Common myeloid progenitor, CD34-positive (primary cell): ENCODE measurements around the gene CCDC148.

Experiments used
- CTCF ChIA-PET: fragments of 350-600 bp; sonication (Branson Sonifier 250); formaldehyde crosslinking; loops from one replicate; lab custom pipeline; 2021; ENCODE audit warnings: antibody characterized with exemption; lab: Charles Lee
- POLR2A ChIA-PET: fragments of 350-600 bp; sonication (Branson Sonifier 250); formaldehyde crosslinking; loops from one replicate; lab custom pipeline; 2021; ENCODE audit warnings: antibody characterized with exemption; lab: Charles Lee
- DNase-seq, 3 donors: peaks; one replicate each; pipeline versions ENCODE4 v3.0.0 to v3.0.0-alpha.2; 2013
- H3K27ac ChIP-seq, 2 experiments: 1 replicate in 1 of 2; 2 replicates in 1 of 2; pipeline ENCODE4 v1.7.0; 2013; ENCODE audit warnings: inconsistent platforms in 2 of 2, low read length in 2 of 2, mild to moderate bottlenecking in 2 of 2, low read depth in 1 of 2, moderate library complexity in 1 of 2; ENCODE audit not compliant: severe bottlenecking in 2 of 2, insufficient read depth in 1 of 2, poor library complexity in 1 of 2
- H3K27me3 ChIP-seq, 5 experiments: replicated peaks in 2 of 5; 1 replicate in 3 of 5; 2 replicates in 2 of 5; pipeline versions ENCODE4 v1.6.1 to v1.7.0; 2013; ENCODE audit warnings: low read length in 4 of 5, mild to moderate bottlenecking in 2 of 5, moderate library complexity in 2 of 5, inconsistent platforms in 1 of 5; ENCODE audit not compliant: insufficient read depth in 5 of 5, control insufficient read depth in 4 of 5
- H3K36me3 ChIP-seq, 4 experiments: 1 replicate in 2 of 4; 2 replicates in 2 of 4; pipeline versions ENCODE4 v1.6.1 to v1.7.0; 2013; ENCODE audit warnings: low read length in 3 of 4, control low read depth in 1 of 4, mild to moderate bottlenecking in 1 of 4; ENCODE audit not compliant: control insufficient read depth in 4 of 4, insufficient read depth in 4 of 4
- H3K4me1 ChIP-seq, 4 experiments: 1 replicate in 3 of 4; 2 replicates in 1 of 4; pipeline versions ENCODE4 v1.6.1 to v1.7.1; 2013; ENCODE audit warnings: low read length in 3 of 4, mild to moderate bottlenecking in 3 of 4, control low read depth in 1 of 4, inconsistent platforms in 1 of 4, moderate library complexity in 1 of 4; ENCODE audit not compliant: control insufficient read depth in 4 of 4, insufficient read depth in 4 of 4; ENCODE audit errors: control extremely low read depth in 1 of 4
- H3K4me3 ChIP-seq, 7 experiments: 1 replicate in 4 of 7; 2 replicates in 3 of 7; pipeline versions ENCODE4 v1.5.1 to v1.7.0; 2013; ENCODE audit warnings: mild to moderate bottlenecking in 7 of 7, low read length in 6 of 7, moderate library complexity in 6 of 7, inconsistent platforms in 2 of 7, low read depth in 2 of 7, control low read depth in 1 of 7; ENCODE audit not compliant: insufficient read depth in 4 of 7, control insufficient read depth in 1 of 7; ENCODE audit errors: extremely low read depth in 1 of 7
- H3K9me3 ChIP-seq, 5 experiments: 1 replicate in 4 of 5; 2 replicates in 1 of 5; pipeline versions ENCODE4 v1.6.1 to v1.7.1; 2013; ENCODE audit warnings: low read length in 4 of 5, mild to moderate bottlenecking in 2 of 5, inconsistent platforms in 1 of 5, low read depth in 1 of 5, moderate library complexity in 1 of 5; ENCODE audit not compliant: control insufficient read depth in 4 of 5, insufficient read depth in 2 of 5; ENCODE audit errors: control extremely low read depth in 1 of 5
- WGBS: methylation state at CpG from one replicate; pipeline ENCODE4 v1.1.5; 2013; ENCODE audit not compliant: insufficient coverage; 5-methylcytosine and 5-hydroxymethylcytosine counted together

CCDC148 gene

GRCh38 chr2:158255257-158255656 is 201.3 kb downstream of the CCDC148 start:
- H3K4me1 ChIP-seq = no peaks in the 10 kb centered on the region
- no peak overlapping the region for H3K4me3 ChIP-seq
- H3K27me3 ChIP-seq = peaks cover 0 to 2% (median 0%) of the 10 kb centered on the region in 5 experiments
- no peak for DNase-seq
- ChIA-PET CTCF (interaction anchor here (0.6 kb wide), 1 partner anchor 646 kb away, joined by 3 read pairs; no protein-coding TSS in a partner anchor), POLR2A (no interaction called here)
- no peaks in the 10 kb centered on the region for H3K9me3 ChIP-seq
- no peak overlapping the region for H3K27ac ChIP-seq
- WGBS = no CpG with 5 or more reads among the region's 2 CpGs
- no peaks in the 10 kb centered on the region for H3K36me3 ChIP-seq

- CTCF ChIA-PET = interaction anchor here (1.0 to 1.5 kb wide), 2 partner anchors 73 to 493 kb away, joined by 3 read pairs; no protein-coding TSS in a partner anchor
- no peak overlapping the region for H3K4me3 ChIP-seq
- no peak for DNase-seq
- H3K36me3 ChIP-seq = no peaks in the 10 kb centered on the region
- H3K27ac ChIP-seq = no peak overlapping the region
- POLR2A ChIA-PET = no interaction called here
- H3K9me3 ChIP-seq = no peaks in the 10 kb centered on the region
- H3K4me1 ChIP-seq = no peaks in the 10 kb centered on the region
- WGBS = 82% methylated on average over 1 of the region's 1 CpG
- H3K27me3 ChIP-seq = peaks cover 0 to 2% (median 0%) of the 10 kb centered on the region in 5 experiments
Measured at GRCh38 chr2:158253170-158253569, 203.4 kb downstream of the CCDC148 start.

GRCh38 chr2:158251356-158251755 is 205.2 kb downstream of the CCDC148 start:
- no peaks in the 10 kb centered on the region for H3K36me3 ChIP-seq
- H3K27me3 ChIP-seq = no peaks in the 10 kb centered on the region
- H3K27ac ChIP-seq = no peak overlapping the region
- CTCF ChIA-PET = no interaction called here
- POLR2A ChIA-PET = no interaction called here
- no peak for DNase-seq
- no peaks in the 10 kb centered on the region for H3K9me3 ChIP-seq
- no peaks in the 10 kb centered on the region for H3K4me1 ChIP-seq
- H3K4me3 ChIP-seq = no peak overlapping the region
- WGBS = no CpG with 5 or more reads among the region's 3 CpGs

- H3K27ac ChIP-seq = no peak overlapping the region
- no peaks in the 10 kb centered on the region for H3K4me1 ChIP-seq
- 97% methylated on average over 3 of the region's 4 CpGs for WGBS
- no peaks in the 10 kb centered on the region for H3K9me3 ChIP-seq
- ChIA-PET POLR2A (no interaction called here), CTCF (no interaction called here)
- no peak overlapping the region for H3K4me3 ChIP-seq
- no peaks in the 10 kb centered on the region for H3K27me3 ChIP-seq
- H3K36me3 ChIP-seq = no peaks in the 10 kb centered on the region
- DNase-seq = no peak
Measured at GRCh38 chr2:158243392-158243791, 213.2 kb downstream of the CCDC148 start.

GRCh38 chr2:158242280-158242679 is 214.3 kb downstream of the CCDC148 start:
- Histone ChIP-seq H3K9me3 (no peaks in the 10 kb centered on the region), H3K4me3 (no peak overlapping the region), H3K36me3 (no peaks in the 10 kb centered on the region), H3K4me1 (no peaks in the 10 kb centered on the region), H3K27me3 (no peaks in the 10 kb centered on the region), H3K27ac (no peak overlapping the region)
- no peak for DNase-seq
- CTCF ChIA-PET = no interaction called here
- 83% methylated on average over 2 of the region's 2 CpGs for WGBS
- POLR2A ChIA-PET = no interaction called here

- Histone ChIP-seq H3K27ac (no peak overlapping the region), H3K27me3 (no peaks in the 10 kb centered on the region), H3K4me3 (no peak overlapping the region), H3K4me1 (no peaks in the 10 kb centered on the region), H3K36me3 (no peaks in the 10 kb centered on the region), H3K9me3 (no peaks in the 10 kb centered on the region)
- WGBS = 100% methylated on average over 1 of the region's 2 CpGs
- CTCF ChIA-PET = no interaction called here
- POLR2A ChIA-PET = interaction anchor here (0.6 kb wide), 1 partner anchor 10 kb away, joined by 3 read pairs; no protein-coding TSS in a partner anchor
- DNase-seq = no peak
Measured at GRCh38 chr2:158240975-158241374, 215.6 kb downstream of the CCDC148 start.

GRCh38 chr2:158239271-158239670 is 217.3 kb downstream of the CCDC148 start:
- Histone ChIP-seq H3K36me3 (no peaks in the 10 kb centered on the region), H3K27ac (no peak overlapping the region), H3K4me3 (no peak overlapping the region), H3K4me1 (no peaks in the 10 kb centered on the region), H3K9me3 (no peaks in the 10 kb centered on the region), H3K27me3 (no peaks in the 10 kb centered on the region)
- no peak for DNase-seq
- ChIA-PET POLR2A (no interaction called here), CTCF (no interaction called here)
- no CpG with 5 or more reads among the region's 2 CpGs for WGBS
